DMS53 (cell line): Measurements from ENCODE around the gene ARHGEF11.
"Not testable (repeated sequence)": the region's sequence is repeated elsewhere in the genome, so short reads cannot be mapped to it uniquely, and the experiment has no call there.

Experiments used
- DNase-seq: peaks from one replicate; lab custom pipeline; 2025; lab: John Stamatoyannopoulos, UW

ARHGEF11 gene, protein sequence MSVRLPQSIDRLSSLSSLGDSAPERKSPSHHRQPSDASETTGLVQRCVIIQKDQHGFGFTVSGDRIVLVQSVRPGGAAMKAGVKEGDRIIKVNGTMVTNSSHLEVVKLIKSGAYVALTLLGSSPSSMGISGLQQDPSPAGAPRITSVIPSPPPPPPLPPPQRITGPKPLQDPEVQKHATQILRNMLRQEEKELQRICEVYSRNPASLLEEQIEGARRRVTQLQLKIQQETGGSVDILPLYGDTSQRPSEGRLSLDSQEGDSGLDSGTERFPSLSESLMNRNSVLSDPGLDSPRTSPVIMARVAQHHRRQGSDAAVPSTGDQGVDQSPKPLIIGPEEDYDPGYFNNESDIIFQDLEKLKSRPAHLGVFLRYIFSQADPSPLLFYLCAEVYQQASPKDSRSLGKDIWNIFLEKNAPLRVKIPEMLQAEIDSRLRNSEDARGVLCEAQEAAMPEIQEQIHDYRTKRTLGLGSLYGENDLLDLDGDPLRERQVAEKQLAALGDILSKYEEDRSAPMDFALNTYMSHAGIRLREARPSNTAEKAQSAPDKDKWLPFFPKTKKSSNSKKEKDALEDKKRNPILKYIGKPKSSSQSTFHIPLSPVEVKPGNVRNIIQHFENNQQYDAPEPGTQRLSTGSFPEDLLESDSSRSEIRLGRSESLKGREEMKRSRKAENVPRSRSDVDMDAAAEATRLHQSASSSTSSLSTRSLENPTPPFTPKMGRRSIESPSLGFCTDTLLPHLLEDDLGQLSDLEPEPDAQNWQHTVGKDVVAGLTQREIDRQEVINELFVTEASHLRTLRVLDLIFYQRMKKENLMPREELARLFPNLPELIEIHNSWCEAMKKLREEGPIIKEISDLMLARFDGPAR (N-terminal part only)

DNA sequence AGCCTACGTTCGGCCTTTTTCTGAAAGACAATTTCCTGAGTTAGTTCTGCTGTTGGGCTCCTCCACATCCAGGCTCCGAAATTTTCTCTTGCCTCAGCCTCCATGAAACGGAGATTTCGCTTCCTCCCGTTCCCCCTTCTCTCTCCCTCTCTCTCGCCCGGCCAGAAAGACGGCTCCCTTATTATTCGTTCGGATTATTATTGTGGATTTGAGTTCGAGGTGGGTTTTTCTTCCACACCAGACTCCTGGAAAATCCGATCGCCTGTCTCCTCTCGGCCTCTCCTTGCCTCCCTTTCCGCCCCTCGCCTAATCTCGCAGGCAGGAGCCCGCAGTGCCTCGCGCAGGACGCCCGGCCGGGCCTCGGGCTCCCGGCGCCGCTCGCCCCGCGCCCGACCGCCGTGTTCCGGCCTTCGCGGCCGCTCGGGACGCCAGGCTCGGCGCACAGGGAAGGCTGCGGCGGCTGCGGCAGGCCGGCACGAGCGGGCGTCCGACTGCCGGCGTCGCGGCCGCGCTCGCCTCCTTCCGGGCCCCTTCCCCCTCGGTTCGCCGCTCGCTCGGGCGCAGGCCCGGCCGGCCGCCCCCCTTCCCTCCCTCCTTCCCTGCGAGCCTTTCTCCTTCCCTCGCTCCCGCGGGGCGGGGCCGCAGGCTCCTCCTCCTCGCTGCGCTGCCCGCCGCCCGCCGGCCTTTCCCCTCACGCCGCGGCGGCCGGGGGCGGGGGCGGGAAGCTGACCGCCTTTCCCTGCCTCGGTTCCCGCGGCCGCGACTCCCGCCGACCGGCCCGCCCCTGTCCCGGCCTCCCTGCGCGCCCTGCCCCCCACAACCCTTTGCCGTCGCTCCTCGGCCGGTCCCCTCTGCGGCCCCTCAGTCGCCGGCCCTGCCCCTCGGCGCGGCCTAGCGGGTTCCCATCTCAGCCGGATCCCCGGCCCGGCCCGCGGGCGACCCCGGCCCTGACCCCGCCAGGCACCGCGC lies at the start of gene ARHGEF11:
Gene ARHGEF11 (minus strand): TSS at position 493 of the 969 bp plus-strand sequence. CDS start 1,412 bp downstream, outside the sequence.
- DNase-seq: peak; percentile 97

DNA sequence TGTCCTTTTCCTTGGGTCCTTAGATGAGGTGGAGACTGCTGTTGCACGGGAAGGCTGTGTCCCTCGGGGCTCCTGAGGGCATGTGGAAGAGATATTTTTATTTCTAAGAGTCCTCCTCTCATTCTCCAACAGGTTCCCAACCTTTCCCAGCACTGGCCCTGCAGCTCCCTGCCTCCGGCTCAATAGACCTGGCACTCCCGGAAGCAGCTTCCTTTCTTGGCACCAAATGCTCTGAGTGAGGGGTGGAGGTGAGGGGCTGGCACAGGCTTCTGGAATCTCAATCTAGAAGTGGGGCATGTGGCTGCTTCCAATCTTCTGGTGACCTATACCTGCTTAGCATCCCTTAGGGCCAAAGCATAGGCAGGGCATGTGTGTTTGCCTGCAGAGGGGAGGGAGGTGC lies 49.5 kb upstream of the ARHGEF11 start:
- no peak for DNase-seq

DNA sequence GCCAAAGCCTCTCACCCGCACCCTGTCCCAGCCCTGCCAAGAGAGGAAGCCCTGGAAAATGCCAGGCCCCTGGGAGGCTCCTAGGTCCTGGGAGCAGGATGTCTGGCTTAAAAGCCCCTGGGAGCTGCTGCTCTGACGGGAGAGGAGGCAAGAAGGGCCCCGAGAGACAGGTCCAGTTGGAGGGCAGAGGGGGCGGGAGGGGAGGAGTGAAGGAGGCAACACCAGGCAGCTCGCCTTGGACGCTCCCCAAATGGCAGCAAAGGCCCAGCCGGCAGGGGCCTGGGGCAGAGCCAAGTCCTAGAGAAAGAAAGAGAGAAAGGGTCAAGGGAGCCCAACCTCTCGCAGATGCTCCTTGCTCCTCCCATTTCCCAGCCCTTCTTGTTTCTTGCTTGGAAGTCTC lies 47.3 kb upstream of the ARHGEF11 start:
- DNase-seq: no peak

DNA sequence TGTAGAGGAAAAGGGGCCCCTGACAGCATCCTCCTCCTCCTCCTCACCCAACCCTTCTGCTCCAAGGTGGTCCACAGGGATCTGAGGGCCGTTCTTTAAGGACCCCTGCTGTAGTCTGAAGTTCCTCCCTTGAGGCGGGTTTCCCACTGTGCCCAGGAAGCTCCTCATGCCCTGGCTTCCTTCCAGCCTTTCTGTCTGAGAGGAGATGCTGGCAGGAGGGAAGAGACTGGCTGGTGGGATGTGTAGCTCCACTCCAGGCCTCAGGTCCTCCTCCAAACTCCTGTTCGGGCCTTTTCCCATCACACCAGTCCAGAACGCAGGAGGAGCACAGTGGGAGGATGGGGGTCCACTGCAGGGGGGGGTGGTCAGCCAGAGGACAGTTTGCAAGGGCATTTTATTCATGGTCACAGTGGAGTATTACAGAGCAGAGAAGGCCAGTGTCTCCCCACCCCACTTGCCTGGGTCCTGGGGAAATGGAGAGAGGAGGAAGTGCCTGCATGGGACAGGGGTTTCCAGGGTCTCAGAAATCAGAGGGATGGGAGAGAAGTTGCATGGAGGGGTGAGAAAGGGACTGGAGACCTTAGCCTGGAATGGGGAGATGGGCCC lies 46.2 kb upstream of the ARHGEF11 start:
- no peak for DNase-seq

DNA sequence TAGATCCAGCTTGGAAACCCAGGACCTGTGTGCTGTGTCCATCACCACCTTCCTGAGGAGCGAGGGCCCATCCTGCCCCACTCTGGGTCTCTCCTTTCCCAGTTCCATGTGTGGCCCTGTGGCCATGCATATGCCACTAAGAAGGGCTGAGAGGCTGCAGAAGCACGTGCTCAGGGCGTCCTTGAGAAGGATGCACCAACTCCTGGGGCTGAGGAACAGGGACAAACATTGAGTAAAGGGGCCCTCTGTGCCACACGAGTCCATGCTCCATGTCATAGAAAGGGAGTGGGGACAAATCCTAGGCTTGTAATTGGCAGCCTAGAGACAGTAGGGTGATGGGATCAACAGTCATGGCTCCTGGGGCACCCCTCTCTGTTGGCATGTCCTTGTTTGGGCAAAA lies 45.6 kb upstream of the ARHGEF11 start:
- no peak for DNase-seq

GRCh38 chr1:157090771-157091170 lies 45.2 kb upstream of the ARHGEF11 start:
- no peak for DNase-seq

- DNase-seq: peak; percentile 87
Observed at GRCh38 chr1:157090196-157090647, 44.7 kb upstream of the ARHGEF11 start.

DNA sequence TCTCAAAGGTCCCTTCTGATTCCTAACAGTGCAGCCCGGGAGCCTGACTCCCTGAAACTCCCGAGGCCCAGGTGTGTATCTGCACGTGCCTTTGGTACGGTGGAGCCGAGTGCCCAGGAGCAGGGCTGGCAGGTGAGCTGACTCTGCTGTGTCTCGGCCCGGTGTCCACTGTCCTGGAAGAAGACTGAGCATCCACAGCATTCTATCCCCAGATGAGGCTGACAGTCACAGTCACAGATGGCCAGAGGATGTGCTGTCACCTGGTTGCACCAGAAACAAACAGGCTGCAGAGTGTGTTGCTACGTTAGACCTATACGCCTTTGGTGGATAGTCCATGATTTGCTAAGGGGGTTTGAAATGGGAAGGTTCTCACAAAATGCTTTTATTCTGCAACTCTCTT lies 44.2 kb upstream of the ARHGEF11 start:
- DNase-seq: peak; percentile 48

DNA sequence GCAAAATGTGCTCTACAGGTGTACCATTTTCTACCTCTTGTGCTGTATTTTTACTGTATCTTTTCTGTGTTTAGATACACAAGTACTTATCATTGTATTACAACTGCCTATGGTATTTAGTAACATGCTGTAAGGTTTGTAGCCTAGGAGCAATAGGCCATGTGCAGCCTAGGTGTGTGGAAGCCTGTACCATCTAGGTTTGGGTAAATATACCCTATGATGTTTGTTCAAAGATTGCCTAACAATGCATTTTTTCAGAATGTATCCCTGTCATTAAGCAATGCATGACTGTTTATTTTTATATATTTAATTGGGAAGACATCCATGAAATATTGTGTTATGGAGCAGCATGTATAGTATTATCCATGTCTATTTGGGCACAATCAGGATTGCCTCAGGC lies 43.1 kb upstream of the ARHGEF11 start:
- DNase-seq: no peak

GRCh38 chr1:157087030-157087429 lies 41.5 kb upstream of the ARHGEF11 start:
- no peak for DNase-seq

GRCh38 chr1:157086299-157086698 lies 40.8 kb upstream of the ARHGEF11 start:
- no peak for DNase-seq

GRCh38 chr1:157085421-157085820 lies 39.9 kb upstream of the ARHGEF11 start:
- no peak for DNase-seq

- DNase-seq: no peak
Observed at GRCh38 chr1:157084720-157085119, 39.2 kb upstream of the ARHGEF11 start.

- DNase-seq: no peak
Observed at GRCh38 chr1:157081707-157082106, 36.2 kb upstream of the ARHGEF11 start.

DNA sequence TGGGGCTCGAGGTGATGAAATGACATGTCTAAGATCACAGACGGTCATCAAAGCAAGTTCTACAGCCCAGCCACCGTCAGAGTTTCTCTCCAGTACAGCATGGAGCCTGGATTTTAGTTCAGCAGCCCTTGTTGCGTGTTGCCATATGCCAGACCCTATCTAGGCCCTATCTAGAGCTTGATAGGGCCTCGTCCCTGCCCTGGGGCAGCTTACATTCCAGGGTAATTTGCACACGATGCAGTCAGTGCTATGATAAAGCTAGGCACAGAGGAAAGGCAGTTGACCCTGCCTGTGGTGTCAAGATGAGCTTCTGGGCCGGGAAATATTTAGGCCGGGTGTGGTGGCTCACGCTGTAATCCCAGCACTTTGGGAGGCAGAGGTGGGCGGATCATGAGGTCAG lies 35.2 kb upstream of the ARHGEF11 start:
- no peak for DNase-seq

GRCh38 chr1:157077394-157077793 lies 31.9 kb upstream of the ARHGEF11 start:
- DNase-seq: no peak

GRCh38 chr1:157073944-157074685 lies 28.6 kb upstream of the ARHGEF11 start:
- peak; percentile 89 for DNase-seq

GRCh38 chr1:157069601-157070000 lies 24.1 kb upstream of the ARHGEF11 start:
- DNase-seq: no peak

DNA sequence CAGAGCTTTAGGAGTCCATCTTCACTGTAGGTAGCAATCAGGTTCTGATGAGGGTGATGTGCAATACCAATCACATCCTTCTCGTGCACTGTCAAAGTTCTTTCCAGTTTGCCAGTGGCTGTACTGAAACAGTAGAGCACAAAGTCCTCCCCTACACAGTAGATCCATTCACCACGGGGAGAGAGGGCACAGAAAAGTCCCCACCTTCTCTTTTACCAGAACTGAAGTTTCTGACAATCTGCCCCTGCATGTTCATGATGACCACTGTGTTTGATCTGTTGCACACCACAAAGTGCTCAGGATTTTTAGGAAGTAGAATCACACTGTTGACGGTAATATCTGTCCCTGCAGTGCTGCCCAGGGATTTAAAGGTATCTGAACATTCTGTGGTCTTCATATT lies 13.7 kb upstream of the ARHGEF11 start:
- not testable (repeated sequence) for DNase-seq

DNA sequence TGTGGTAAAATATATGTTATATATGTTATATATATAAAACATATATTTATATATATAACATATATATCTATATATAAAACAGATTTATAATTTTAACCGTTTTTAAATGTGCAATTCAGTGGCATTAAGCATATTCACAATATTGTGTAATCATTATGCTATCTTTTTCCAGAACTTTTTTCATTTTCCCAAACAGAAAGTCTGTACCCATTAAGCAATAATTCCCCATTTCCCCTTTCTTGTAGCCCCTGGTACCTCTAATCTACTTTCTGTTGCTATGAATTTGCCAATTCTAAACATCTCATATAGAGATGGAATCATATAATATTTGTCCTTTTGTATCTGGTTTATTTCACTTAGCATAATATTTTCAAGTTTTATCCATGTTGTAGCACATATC lies 10.7 kb upstream of the ARHGEF11 start:
- no peak for DNase-seq

DNA sequence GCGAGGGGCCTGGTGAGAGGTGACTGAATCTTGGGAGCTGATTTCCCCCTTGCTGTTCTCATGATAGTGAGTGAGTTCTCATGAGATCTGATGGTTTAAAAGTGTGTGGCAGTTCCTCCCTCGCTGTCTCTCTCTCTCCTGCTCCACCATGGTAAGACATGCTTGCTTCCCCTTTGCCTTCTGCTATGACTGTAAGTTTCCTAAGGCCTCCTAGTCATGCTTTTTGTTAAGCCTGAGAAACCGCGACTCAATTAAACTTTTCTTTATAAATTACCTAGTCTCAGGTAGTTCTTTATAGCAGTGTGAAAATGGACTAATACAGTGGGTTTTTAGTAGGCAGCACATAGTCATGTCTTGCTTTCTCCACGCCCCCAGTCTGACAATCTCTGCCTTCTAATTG lies 10.2 kb upstream of the ARHGEF11 start:
- DNase-seq: not testable (repeated sequence)
